ENCODE measurements around the gene TMEM217. TPM values are rescaled to one million over a fixed set of nuclear protein-coding genes. Genes with fewer than 3 reads are reported as not detected.

Gene TMEM217
- total and polyA plus RNA-seq, 2 of the 8 experiments (the other 6 are each of a cell fraction or from before 2014, with no cell fraction given), result 0.60 to 1.1 TPM

GRCh38 chr6:37201726-37202125, 56.2 kb downstream of the TMEM217 start (continued):
- no peak for TF ChIP-seq CHD1 (IDR thresholded peaks at IDR 0.05; ENCODE audit: low read depth, low read length)
- TF ChIP-seq SP2 (IDR thresholded peaks at IDR 0.05; ENCODE audit: low read length), result no peak
- no peak for TF ChIP-seq USF2 (IDR thresholded peaks at IDR 0.05; ENCODE audit: low read length)
- TF ChIP-seq GTF2F1 (IDR thresholded peaks at IDR 0.05; ENCODE audit: borderline replicate concordance, low read depth, low read length), result no peak
- no peak for TF ChIP-seq ZNF274 (IDR thresholded peaks at IDR 0.05; ENCODE audit: borderline replicate concordance, extremely low read depth, low read length)
- TF ChIP-seq EGR1 (IDR thresholded peaks at IDR 0.05; ENCODE audit: borderline replicate concordance, low read depth, low read length), result no peak
